ENCODE data around the gene LRRC8E. TPM values are rescaled to one million over a fixed set of nuclear protein-coding genes. Genes with fewer than 3 reads are reported as not detected.

The LRRC8E gene
- total RNA-seq, 4 donors from 2014 or later = 0.79 to 6.5 (median 3.0) TPM

GRCh38 chr19:7931221-7932061, 43.1 kb downstream of the LRRC8E start:
- DNase-seq (ENCODE audit: low spot score) (no peak), ATAC-seq (ENCODE audit: low FRiP score) (no peak)
- TF ChIP-seq CTCF (IDR thresholded peaks at IDR 0.05) = no peak

GRCh38 chr19:7932276-7932929, 44.1 kb downstream of the LRRC8E start:
- ATAC-seq (ENCODE audit: low FRiP score) (no peak), DNase-seq (ENCODE audit: low spot score) (no peak)
- TF ChIP-seq CTCF (IDR thresholded peaks at IDR 0.05) = no peak

- ATAC-seq (ENCODE audit: low FRiP score) (no peak), DNase-seq (ENCODE audit: low spot score) (no peak)
- TF ChIP-seq CTCF (IDR thresholded peaks at IDR 0.05) = no peak
Measured at GRCh38 chr19:7932930-7933300, 44.6 kb downstream of the LRRC8E start.

GRCh38 chr19:7933411-7933810, 45.1 kb downstream of the LRRC8E start:
- ATAC-seq (ENCODE audit: low FRiP score) = no peak
- DNase-seq (ENCODE audit: low spot score) = no peak
- TF ChIP-seq CTCF (IDR thresholded peaks at IDR 0.05) = no peak

GRCh38 chr19:7933828-7934725, 45.8 kb downstream of the LRRC8E start:
- no peak for DNase-seq (ENCODE audit: low spot score)
- TF ChIP-seq CTCF (IDR thresholded peaks at IDR 0.05) = no peak
- no peak for ATAC-seq (ENCODE audit: low FRiP score)

GRCh38 chr19:7934766-7935165, 46.5 kb downstream of the LRRC8E start:
- no peak for TF ChIP-seq CTCF (IDR thresholded peaks at IDR 0.05)
- ATAC-seq (ENCODE audit: low FRiP score) (no peak), DNase-seq (ENCODE audit: low spot score) (no peak)
